Nephron (organoid): ENCODE data around the gene EFNB2.
A peak's percentile ranks its signal among the peaks of the same experiment; 100 is the strongest.

ENCODE experiments used
- H3K27ac Mint-ChIP-seq, 3 experiments: 2 replicates each; pipeline ENCODE4 v1.8.0; 2020; ENCODE audit warnings: mixed read lengths in 3 of 3, mild to moderate bottlenecking in 2 of 3, moderate library complexity in 1 of 3
- H3K27me3 Mint-ChIP-seq: 2 replicates; pipeline ENCODE4 v1.8.0; 2021; ENCODE audit warnings: low read depth, mild to moderate bottlenecking, moderate library complexity, mixed read lengths
- H3K36me3 Mint-ChIP-seq: 2 replicates; pipeline ENCODE4 v1.8.0; 2020; ENCODE audit warnings: low read depth, mixed read lengths
- H3K4me1 Mint-ChIP-seq: 2 replicates; pipeline ENCODE4 v1.8.0; 2020; ENCODE audit warnings: mixed read lengths
- H3K4me3 Mint-ChIP-seq, 3 experiments: 2 replicates each; pipeline ENCODE4 v1.8.0; 2020; ENCODE audit warnings: mild to moderate bottlenecking in 3 of 3, mixed read lengths in 3 of 3, moderate library complexity in 2 of 3
- H3K9me3 Mint-ChIP-seq: 2 replicates; pipeline ENCODE4 v1.8.0; 2020; ENCODE audit warnings: mixed read lengths
- TF ChIP-seq, protein P1 (sequence below), 3 experiments: fragments of 200-600 bp; sonication (generic); IDR thresholded peaks; one replicate each; pipeline ENCODE4 v1.5.0; 2021; ENCODE audit warnings: antibody characterized with exemption in 3 of 3; ENCODE audit not compliant: unreplicated experiment in 3 of 3

EFNB2 gene

DNA sequence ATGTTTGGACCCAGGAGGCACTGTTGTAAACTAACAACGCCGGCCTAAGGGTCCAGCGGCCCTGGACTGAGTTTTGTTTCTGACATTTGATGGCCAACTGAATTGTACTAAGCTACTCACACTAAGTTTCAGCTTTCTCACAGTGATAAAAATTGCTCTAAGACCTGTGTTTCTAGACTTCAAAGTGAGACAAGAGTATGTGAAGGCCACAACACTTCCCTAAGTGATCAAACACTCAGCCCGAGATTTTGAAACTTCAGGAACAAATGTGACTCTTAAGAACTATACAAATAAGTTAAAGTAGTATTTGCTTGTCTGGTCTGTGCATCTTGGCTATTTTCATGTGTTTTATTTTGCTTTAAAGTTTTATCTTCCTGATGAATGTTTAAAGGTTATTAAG, 30.2 kb downstream of the EFNB2 start:
- Mint-ChIP-seq H3K4me3 (no peak overlapping the region), H3K36me3 (peaks cover 66% of the 10 kb centered on the region)
- TF ChIP-seq, protein P1, sequence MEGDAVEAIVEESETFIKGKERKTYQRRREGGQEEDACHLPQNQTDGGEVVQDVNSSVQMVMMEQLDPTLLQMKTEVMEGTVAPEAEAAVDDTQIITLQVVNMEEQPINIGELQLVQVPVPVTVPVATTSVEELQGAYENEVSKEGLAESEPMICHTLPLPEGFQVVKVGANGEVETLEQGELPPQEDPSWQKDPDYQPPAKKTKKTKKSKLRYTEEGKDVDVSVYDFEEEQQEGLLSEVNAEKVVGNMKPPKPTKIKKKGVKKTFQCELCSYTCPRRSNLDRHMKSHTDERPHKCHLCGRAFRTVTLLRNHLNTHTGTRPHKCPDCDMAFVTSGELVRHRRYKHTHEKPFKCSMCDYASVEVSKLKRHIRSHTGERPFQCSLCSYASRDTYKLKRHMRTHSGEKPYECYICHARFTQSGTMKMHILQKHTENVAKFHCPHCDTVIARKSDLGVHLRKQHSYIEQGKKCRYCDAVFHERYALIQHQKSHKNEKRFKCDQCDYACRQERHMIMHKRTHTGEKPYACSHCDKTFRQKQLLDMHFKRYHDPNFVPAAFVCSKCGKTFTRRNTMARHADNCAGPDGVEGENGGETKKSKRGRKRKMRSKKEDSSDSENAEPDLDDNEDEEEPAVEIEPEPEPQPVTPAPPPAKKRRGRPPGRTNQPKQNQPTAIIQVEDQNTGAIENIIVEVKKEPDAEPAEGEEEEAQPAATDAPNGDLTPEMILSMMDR (IDR thresholded peaks at IDR 0.05; ENCODE audit: unreplicated experiment in 3 of 3): no peak

DNA sequence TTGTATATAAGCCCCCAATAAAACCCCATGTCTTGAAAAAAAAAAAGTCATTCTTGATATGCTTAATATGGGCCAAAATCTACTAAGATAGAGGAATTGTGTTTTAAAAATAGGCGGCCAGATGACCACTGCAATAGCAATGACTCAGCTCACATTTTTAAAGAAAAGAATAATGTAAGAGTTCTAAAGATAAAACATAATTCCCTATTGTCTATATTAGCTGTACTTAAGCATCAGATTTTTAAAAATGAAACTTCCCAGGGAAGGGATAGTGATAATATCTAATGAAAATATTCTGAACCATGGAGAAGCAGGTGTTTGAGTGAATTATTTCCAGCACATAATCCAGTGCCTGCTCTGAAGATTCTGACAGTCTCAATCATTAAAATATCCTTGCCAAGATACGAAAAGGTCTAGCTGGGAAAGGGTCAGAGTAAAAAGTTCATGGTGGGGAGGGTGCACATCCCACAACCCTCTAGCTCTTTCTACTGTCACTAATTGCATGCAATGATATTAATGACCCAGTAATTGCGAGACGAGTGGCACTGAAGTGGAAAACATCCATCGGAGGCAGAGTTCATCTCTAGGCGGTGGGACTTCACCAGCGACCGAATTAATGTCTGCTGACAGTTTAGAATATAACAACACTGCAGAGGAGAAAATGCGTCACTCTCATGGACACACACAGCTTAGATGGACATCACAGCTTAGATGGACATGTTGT, 31.6 kb downstream of the EFNB2 start:
- Mint-ChIP-seq H3K27me3 (no peaks in the 10 kb centered on the region), H3K27ac (peak overlapping the region in 2 of 3 experiments; percentile 22 to 53), H3K4me3 (no peak overlapping the region), H3K9me3 (no peaks in the 10 kb centered on the region), H3K4me1 (peaks cover 15% of the 10 kb centered on the region), H3K36me3 (peaks cover 64% of the 10 kb centered on the region)
- TF ChIP-seq, protein P1 (IDR thresholded peaks at IDR 0.05; ENCODE audit: unreplicated experiment in 3 of 3): no peak

More for the DNA sequence above, 30.2 kb downstream of the EFNB2 start:
- no peaks in the 10 kb centered on the region for H3K27me3 Mint-ChIP-seq
- H3K27ac Mint-ChIP-seq: peak overlapping the region in 2 of 3 experiments; percentile 6 to 41
- H3K4me1 Mint-ChIP-seq: peaks cover 9% of the 10 kb centered on the region
- no peaks in the 10 kb centered on the region for H3K9me3 Mint-ChIP-seq

DNA sequence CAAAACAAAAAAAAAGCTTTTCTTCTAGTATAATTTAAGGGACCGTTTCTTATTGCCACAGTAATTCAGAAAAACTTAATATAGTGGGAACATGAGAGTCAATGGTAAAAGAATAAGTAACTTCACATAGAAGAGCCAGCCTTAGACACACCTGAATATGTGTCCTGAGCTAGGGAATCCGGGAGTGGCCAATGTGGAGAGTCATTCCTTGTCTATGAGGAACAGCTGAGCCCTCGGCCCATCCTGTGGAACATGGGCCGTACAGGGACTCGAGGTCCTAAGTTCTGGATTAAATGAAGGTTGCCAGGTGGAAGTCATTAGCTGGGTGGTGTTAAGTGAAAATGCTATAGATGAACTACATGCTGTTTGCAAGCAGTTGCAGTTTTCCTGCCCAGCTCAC, 32.2 kb downstream of the EFNB2 start:
- Mint-ChIP-seq H3K27ac (peak overlapping the region in 2 of 3 experiments; percentile 22 to 53), H3K36me3 (peaks cover 58% of the 10 kb centered on the region), H3K9me3 (no peaks in the 10 kb centered on the region), H3K4me3 (no peak overlapping the region), H3K27me3 (no peaks in the 10 kb centered on the region), H3K4me1 (peaks cover 21% of the 10 kb centered on the region)
- TF ChIP-seq, protein P1 (IDR thresholded peaks at IDR 0.05; ENCODE audit: unreplicated experiment in 3 of 3): no peak

DNA sequence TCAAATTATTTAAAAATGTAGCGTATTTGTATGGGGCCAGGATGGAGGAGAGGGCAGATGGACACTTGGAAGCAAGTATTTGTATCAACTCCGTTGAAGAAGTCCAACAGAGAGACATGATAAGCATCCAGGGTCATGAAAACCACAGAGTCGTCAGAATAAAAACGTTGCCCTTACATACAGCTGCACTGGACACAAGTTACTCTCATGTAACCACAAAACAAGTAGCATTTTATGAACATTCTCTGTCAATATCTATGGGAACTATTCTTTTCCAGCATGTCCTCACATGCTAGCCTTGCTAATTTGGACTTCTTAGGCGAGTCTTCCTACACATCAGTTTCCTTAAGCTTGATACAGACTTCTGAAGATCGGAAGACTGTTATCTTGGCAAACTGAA, 35.0 kb downstream of the EFNB2 start:
- Mint-ChIP-seq H3K4me1 (peaks cover 42% of the 10 kb centered on the region), H3K9me3 (no peaks in the 10 kb centered on the region), H3K4me3 (no peak overlapping the region), H3K27me3 (no peaks in the 10 kb centered on the region), H3K36me3 (peaks cover 56% of the 10 kb centered on the region), H3K27ac (peak overlapping the region in 2 of 3 experiments; percentile 13 to 31)
- TF ChIP-seq, protein P1 (IDR thresholded peaks at IDR 0.05; ENCODE audit: unreplicated experiment in 3 of 3): no peak

DNA sequence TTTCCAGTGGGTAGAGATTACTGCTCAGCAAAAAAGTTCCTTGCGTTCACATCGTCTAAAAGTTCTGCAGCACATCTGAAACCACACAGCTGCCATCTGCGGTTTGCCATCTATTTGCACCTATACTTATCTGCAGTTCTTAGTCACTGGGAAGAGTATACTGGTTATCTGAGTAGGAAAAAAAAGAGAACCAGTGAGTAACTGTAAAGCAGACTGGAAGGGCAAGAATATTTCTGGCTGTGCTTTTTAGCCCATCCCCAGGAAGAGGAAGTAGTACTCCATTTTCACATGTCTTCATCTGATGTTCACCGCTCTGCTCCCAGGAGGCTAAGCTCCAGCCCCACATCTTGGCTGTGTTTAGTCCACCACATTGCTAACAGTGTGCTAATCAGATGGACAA, 35.6 kb downstream of the EFNB2 start:
- H3K27ac Mint-ChIP-seq: peak overlapping the region in 2 of 3 experiments; percentile 13 to 31
- H3K27me3 Mint-ChIP-seq: no peaks in the 10 kb centered on the region
- H3K36me3 Mint-ChIP-seq: peaks cover 55% of the 10 kb centered on the region
- no peaks in the 10 kb centered on the region for H3K9me3 Mint-ChIP-seq
- TF ChIP-seq, protein P1 (IDR thresholded peaks at IDR 0.05; ENCODE audit: unreplicated experiment in 3 of 3): no peak
- peaks cover 42% of the 10 kb centered on the region for H3K4me1 Mint-ChIP-seq
- no peak overlapping the region for H3K4me3 Mint-ChIP-seq

DNA sequence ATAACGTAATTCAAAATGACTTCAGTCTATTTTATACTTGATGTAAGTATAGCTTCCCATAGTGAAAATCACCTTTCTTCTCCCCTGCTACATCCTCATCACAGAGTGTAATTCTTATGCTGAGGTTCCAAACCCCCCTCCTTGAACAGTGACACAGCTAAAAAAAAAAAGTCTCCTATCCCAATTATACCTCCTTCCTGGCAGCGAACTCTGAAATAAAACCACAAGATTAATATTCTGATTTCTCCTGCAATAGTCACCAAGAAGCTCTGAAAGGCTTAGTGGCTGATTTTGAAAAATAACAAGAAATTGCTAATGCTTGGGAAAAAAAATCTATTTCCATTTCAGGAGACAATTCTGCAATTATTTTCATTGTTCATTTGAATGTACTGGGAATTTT, 36.3 kb downstream of the EFNB2 start:
- TF ChIP-seq, protein P1 (IDR thresholded peaks at IDR 0.05; ENCODE audit: unreplicated experiment in 3 of 3): no peak
- H3K4me1 Mint-ChIP-seq: peaks cover 38% of the 10 kb centered on the region
- H3K27me3 Mint-ChIP-seq: no peaks in the 10 kb centered on the region
- no peaks in the 10 kb centered on the region for H3K9me3 Mint-ChIP-seq
- peak overlapping the region; percentile 4 to 42 (median 14) for H3K27ac Mint-ChIP-seq
- H3K36me3 Mint-ChIP-seq: peaks cover 57% of the 10 kb centered on the region
- H3K4me3 Mint-ChIP-seq: no peak overlapping the region
